WTC11 (cell line): ENCODE data around the gene LHX4. TPM values are rescaled to one million over a fixed set of nuclear protein-coding genes. Genes with fewer than 3 reads are reported as not detected.

ENCODE experiments used
- ATAC-seq: fragments of 200-7000 bp; cut with Tn5 transposase; 2 replicates; pipeline ENCODE4 v1.10.0; 2021; ENCODE audit warnings: mild to moderate bottlenecking, moderate library complexity
- CTCF ChIA-PET: fragments of 300-600 bp; sonication (Branson Sonifier 250); formaldehyde crosslinking; loops from one replicate; lab custom pipeline; 2021; ENCODE audit warnings: antibody characterized with exemption; lab: Charles Lee
- POLR2A ChIA-PET: fragments of 350-600 bp; sonication (Branson Sonifier 250); formaldehyde crosslinking; loops from one replicate; lab custom pipeline; 2021; ENCODE audit warnings: antibody characterized with exemption; lab: Charles Lee
- DNase-seq: peaks from one replicate; pipeline ENCODE4 v3.0.0; 2021; ENCODE audit warnings: low spot score
- H3K27ac Mint-ChIP-seq: 2 replicates; pipeline ENCODE4 v1.8.0; 2021; ENCODE audit warnings: mixed read lengths
- H3K27me3 Mint-ChIP-seq: 2 replicates; pipeline ENCODE4 v1.8.0; 2021; ENCODE audit warnings: low read depth, mild to moderate bottlenecking, moderate library complexity, mixed read lengths
- H3K36me3 Mint-ChIP-seq: 2 replicates; pipeline ENCODE4 v1.8.0; 2021; ENCODE audit warnings: mixed read lengths
- H3K4me1 Mint-ChIP-seq: 2 replicates; pipeline ENCODE4 v1.8.0; 2022; ENCODE audit warnings: mixed read lengths
- H3K4me3 Mint-ChIP-seq: 2 replicates; pipeline ENCODE4 v1.8.0; 2021; ENCODE audit warnings: mild to moderate bottlenecking, moderate library complexity, mixed read lengths
- H3K9me3 Mint-ChIP-seq: 2 replicates; pipeline ENCODE4 v1.8.0; 2021; ENCODE audit warnings: mixed read lengths
- CBFB ChIP-seq: sonication (generic); formaldehyde crosslinking; IDR thresholded peaks from 2 replicates; pipeline ENCODE4 v1.8.1; 2022; ENCODE audit warnings: mild to moderate bottlenecking, low read depth, missing genetic modification reagents
- CDX4 ChIP-seq: fragments of 250-450 bp; sonication (Bioruptor Pico); IDR thresholded peaks from 2 replicates; pipeline ENCODE4 v1.9.0; 2021; ENCODE audit warnings: moderate library complexity, mild to moderate bottlenecking, inconsistent platforms, borderline replicate concordance
- EMX1 ChIP-seq: fragments of 250-450 bp; sonication (Bioruptor Pico); IDR thresholded peaks from 2 replicates; pipeline ENCODE4 v1.8.0; 2021; ENCODE audit warnings: mild to moderate bottlenecking
- FOXJ3 ChIP-seq: sonication (generic); formaldehyde crosslinking; IDR thresholded peaks from 2 replicates; pipeline ENCODE4 v1.9.0; 2021; ENCODE audit warnings: missing genetic modification reagents, mild to moderate bottlenecking, borderline replicate concordance
- IRF2 ChIP-seq: sonication (generic); formaldehyde crosslinking; IDR thresholded peaks from 2 replicates; pipeline ENCODE4 v1.8.0; 2022; ENCODE audit warnings: low read depth, missing genetic modification reagents, borderline replicate concordance
- JAZF1 ChIP-seq: fragments of 250-450 bp; sonication (Bioruptor Pico); IDR thresholded peaks from 2 replicates; pipeline ENCODE4 v1.9.0; 2021; ENCODE audit warnings: moderate library complexity, mild to moderate bottlenecking, inconsistent platforms
- MLX ChIP-seq: sonication (generic); formaldehyde crosslinking; IDR thresholded peaks from 2 replicates; pipeline ENCODE4 v1.8.1; 2023; ENCODE audit warnings: mild to moderate bottlenecking, missing genetic modification reagents, moderate library complexity
- NR1H2 ChIP-seq: sonication (generic); formaldehyde crosslinking; IDR thresholded peaks from 2 replicates; pipeline ENCODE4 v1.9.0; 2021; ENCODE audit warnings: mild to moderate bottlenecking, moderate library complexity, missing genetic modification reagents
- NR2C2 ChIP-seq: sonication (generic); formaldehyde crosslinking; IDR thresholded peaks from 2 replicates; pipeline ENCODE4 v1.8.0; 2022; ENCODE audit warnings: mild to moderate bottlenecking, missing genetic modification reagents
- OVOL2 ChIP-seq: fragments of 250-450 bp; sonication (Bioruptor Pico); IDR thresholded peaks from 2 replicates; pipeline ENCODE4 v1.9.0; 2021; ENCODE audit warnings: mild to moderate bottlenecking, borderline replicate concordance
- PRRX2 ChIP-seq: fragments of 250-450 bp; sonication (Bioruptor Pico); IDR thresholded peaks from 2 replicates; pipeline ENCODE4 v1.8.0; 2021; ENCODE audit warnings: mild to moderate bottlenecking
- SMAD3 ChIP-seq: sonication (generic); formaldehyde crosslinking; IDR thresholded peaks from 2 replicates; pipeline ENCODE4 v1.8.0; 2022; ENCODE audit warnings: missing genetic modification reagents, mild to moderate bottlenecking, borderline replicate concordance
- SOX15 ChIP-seq: fragments of 250-450 bp; sonication (Bioruptor Pico); IDR thresholded peaks from 2 replicates; pipeline ENCODE4 v1.9.0; 2021; ENCODE audit warnings: mild to moderate bottlenecking
- TEAD4 ChIP-seq: sonication (generic); formaldehyde crosslinking; IDR thresholded peaks from 2 replicates; pipeline ENCODE4 v1.8.0; 2022; ENCODE audit warnings: mild to moderate bottlenecking, missing genetic modification reagents
- USF1 ChIP-seq: sonication (generic); formaldehyde crosslinking; IDR thresholded peaks from 2 replicates; pipeline ENCODE4 v1.8.0; 2022; ENCODE audit warnings: mild to moderate bottlenecking, missing genetic modification reagents
- ZBTB21 ChIP-seq: sonication (generic); formaldehyde crosslinking; IDR thresholded peaks from 2 replicates; pipeline ENCODE4 v1.8.1; 2023; ENCODE audit warnings: mild to moderate bottlenecking, missing genetic modification reagents, borderline replicate concordance
- ZNF263 ChIP-seq: sonication (generic); formaldehyde crosslinking; IDR thresholded peaks from 2 replicates; pipeline ENCODE4 v1.8.1; 2022; ENCODE audit warnings: low read depth, mild to moderate bottlenecking, moderate library complexity, missing genetic modification reagents
- ZNF416 ChIP-seq: fragments of 250-450 bp; sonication (Bioruptor Pico); IDR thresholded peaks from 2 replicates; pipeline ENCODE4 v1.9.0; 2021; ENCODE audit warnings: mild to moderate bottlenecking, inconsistent platforms
- total RNA-seq: library from RNA; stranded (reverse); gene quantifications from 3 replicates; pipeline ENCODE4 v1.2.3, GENCODE V29; 2021
- TF ChIP-seq, protein P1 (sequence below): fragments of 250-450 bp; sonication (Bioruptor Pico); IDR thresholded peaks from 2 replicates; pipeline ENCODE4 v1.9.0; 2021; ENCODE audit warnings: mild to moderate bottlenecking
- TF ChIP-seq, protein P2 (sequence below): sonication (generic); formaldehyde crosslinking; IDR thresholded peaks from 2 replicates; pipeline ENCODE4 v1.8.1; 2023; ENCODE audit warnings: mild to moderate bottlenecking, missing genetic modification reagents
- TF ChIP-seq, protein P3 (sequence below): sonication (generic); formaldehyde crosslinking; IDR thresholded peaks from 2 replicates; pipeline ENCODE4 v1.8.1; 2023; ENCODE audit warnings: mild to moderate bottlenecking, missing genetic modification reagents
- TF ChIP-seq, protein P4 (sequence below): sonication (generic); formaldehyde crosslinking; IDR thresholded peaks from 2 replicates; pipeline ENCODE4 v1.8.0; 2023; ENCODE audit warnings: missing genetic modification reagents

The LHX4 gene
- total RNA-seq, 1 experiment from 2014 or later: 19.2 TPM

GRCh38 chr1:180309338-180309737 is 79.3 kb downstream of the LHX4 start:
- CTCF ChIA-PET: interaction anchor here (0.8 kb wide), 1 partner anchor 121 kb away, joined by 3 read pairs; no protein-coding TSS in a partner anchor
- DNase-seq (no peak), ATAC-seq (no peak)
- peaks cover 11% of the 10 kb centered on the region for H3K4me1 Mint-ChIP-seq
- TF ChIP-seq ZBTB21 (CRISPR knock-in tag): no peak
- TF ChIP-seq CDX4 (CRISPR knock-in tag): no peak
- no peak for TF ChIP-seq TEAD4
- no peak for TF ChIP-seq PRRX2
- no peak for TF ChIP-seq ZNF416 (CRISPR knock-in tag)
- TF ChIP-seq OVOL2 (CRISPR knock-in tag): no peak
- peaks cover 16% of the 10 kb centered on the region for H3K9me3 Mint-ChIP-seq
- POLR2A ChIA-PET: no interaction called here
- no peaks in the 10 kb centered on the region for H3K27me3 Mint-ChIP-seq
- no peaks in the 10 kb centered on the region for H3K36me3 Mint-ChIP-seq
- no peak overlapping the region for H3K4me3 Mint-ChIP-seq
- H3K27ac Mint-ChIP-seq: peak overlapping the region; percentile 85

GRCh38 chr1:180310095-180310494 is 80.0 kb downstream of the LHX4 start:
- DNase-seq (no peak), ATAC-seq (no peak)
- TF ChIP-seq CDX4 (CRISPR knock-in tag) (no peak), ZNF263 (no peak), USF1 (CRISPR knock-in tag) (no peak), TEAD4 (no peak), MLX (no peak), SMAD3 (CRISPR knock-in tag) (no peak), SOX15 (CRISPR knock-in tag) (no peak), NR2C2 (CRISPR knock-in tag) (no peak)
- Mint-ChIP-seq H3K4me1 (peaks cover 11% of the 10 kb centered on the region), H3K4me3 (no peak overlapping the region), H3K36me3 (no peaks in the 10 kb centered on the region), H3K27me3 (no peaks in the 10 kb centered on the region), H3K9me3 (peaks cover 13% of the 10 kb centered on the region), H3K27ac (no peak overlapping the region)
- ChIA-PET POLR2A (no interaction called here), CTCF (interaction anchor here (0.8 kb wide), 1 partner anchor 122 kb away, joined by 3 read pairs; no protein-coding TSS in a partner anchor)

DNA sequence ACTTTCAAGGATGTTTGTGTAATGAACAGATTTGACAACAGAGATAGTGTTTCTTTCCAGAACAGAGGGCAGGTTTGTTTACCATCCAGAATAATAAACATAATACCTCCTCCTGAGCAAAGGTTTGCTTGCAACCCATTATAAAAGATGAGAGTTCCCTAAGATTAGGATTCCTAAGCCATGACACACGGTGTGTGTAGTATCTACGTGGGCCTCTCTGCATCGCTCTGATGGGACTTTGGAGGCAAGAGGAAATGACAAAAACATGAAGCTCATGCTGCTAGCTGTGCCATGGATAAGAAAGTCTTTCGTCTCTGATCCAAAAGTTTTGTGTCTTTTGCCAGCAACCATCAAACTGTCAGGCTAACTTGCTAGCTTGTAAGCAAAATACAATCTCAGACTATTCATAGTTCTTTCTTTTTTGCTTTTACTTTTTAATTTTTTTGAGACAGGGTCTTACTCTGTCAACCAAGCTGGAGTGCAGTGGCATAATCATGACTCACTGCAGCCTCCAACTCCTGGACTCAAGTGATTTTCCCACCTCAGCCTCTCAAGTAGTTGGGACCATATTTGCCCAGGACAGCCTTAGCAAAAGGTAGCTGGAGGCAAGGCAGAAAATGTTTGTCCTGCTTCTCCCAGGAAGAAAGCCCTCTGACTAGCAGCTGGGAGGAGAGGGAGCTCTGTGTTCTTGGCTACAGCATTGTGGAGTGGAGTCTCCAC is 81.1 kb downstream of the LHX4 start:
- CTCF ChIA-PET: interaction anchor here (1.1 to 1.6 kb wide), 4 partner anchors 52 to 130 kb away, joined by 3 to 5 read pairs (median 3); no protein-coding TSS in a partner anchor
- H3K27me3 Mint-ChIP-seq: no peaks in the 10 kb centered on the region
- no peak for ATAC-seq
- TF ChIP-seq, protein P1, sequence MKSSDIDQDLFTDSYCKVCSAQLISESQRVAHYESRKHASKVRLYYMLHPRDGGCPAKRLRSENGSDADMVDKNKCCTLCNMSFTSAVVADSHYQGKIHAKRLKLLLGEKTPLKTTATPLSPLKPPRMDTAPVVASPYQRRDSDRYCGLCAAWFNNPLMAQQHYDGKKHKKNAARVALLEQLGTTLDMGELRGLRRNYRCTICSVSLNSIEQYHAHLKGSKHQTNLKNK: no peak
- TF ChIP-seq CBFB (CRISPR knock-in tag) (no peak), SMAD3 (CRISPR knock-in tag) (no peak), FOXJ3 (CRISPR knock-in tag) (no peak), JAZF1 (CRISPR knock-in tag) (no peak), IRF2 (CRISPR knock-in tag) (no peak), EMX1 (CRISPR knock-in tag) (no peak), NR1H2 (CRISPR knock-in tag) (no peak)
- TF ChIP-seq, protein P2, sequence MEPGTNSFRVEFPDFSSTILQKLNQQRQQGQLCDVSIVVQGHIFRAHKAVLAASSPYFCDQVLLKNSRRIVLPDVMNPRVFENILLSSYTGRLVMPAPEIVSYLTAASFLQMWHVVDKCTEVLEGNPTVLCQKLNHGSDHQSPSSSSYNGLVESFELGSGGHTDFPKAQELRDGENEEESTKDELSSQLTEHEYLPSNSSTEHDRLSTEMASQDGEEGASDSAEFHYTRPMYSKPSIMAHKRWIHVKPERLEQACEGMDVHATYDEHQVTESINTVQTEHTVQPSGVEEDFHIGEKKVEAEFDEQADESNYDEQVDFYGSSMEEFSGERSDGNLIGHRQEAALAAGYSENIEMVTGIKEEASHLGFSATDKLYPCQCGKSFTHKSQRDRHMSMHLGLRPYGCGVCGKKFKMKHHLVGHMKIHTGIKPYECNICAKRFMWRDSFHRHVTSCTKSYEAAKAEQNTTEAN (CRISPR knock-in tag): no peak
- TF ChIP-seq, protein P3, sequence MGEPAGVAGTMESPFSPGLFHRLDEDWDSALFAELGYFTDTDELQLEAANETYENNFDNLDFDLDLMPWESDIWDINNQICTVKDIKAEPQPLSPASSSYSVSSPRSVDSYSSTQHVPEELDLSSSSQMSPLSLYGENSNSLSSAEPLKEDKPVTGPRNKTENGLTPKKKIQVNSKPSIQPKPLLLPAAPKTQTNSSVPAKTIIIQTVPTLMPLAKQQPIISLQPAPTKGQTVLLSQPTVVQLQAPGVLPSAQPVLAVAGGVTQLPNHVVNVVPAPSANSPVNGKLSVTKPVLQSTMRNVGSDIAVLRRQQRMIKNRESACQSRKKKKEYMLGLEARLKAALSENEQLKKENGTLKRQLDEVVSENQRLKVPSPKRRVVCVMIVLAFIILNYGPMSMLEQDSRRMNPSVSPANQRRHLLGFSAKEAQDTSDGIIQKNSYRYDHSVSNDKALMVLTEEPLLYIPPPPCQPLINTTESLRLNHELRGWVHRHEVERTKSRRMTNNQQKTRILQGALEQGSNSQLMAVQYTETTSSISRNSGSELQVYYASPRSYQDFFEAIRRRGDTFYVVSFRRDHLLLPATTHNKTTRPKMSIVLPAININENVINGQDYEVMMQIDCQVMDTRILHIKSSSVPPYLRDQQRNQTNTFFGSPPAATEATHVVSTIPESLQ (CRISPR knock-in tag): no peak
- TF ChIP-seq, protein P4, sequence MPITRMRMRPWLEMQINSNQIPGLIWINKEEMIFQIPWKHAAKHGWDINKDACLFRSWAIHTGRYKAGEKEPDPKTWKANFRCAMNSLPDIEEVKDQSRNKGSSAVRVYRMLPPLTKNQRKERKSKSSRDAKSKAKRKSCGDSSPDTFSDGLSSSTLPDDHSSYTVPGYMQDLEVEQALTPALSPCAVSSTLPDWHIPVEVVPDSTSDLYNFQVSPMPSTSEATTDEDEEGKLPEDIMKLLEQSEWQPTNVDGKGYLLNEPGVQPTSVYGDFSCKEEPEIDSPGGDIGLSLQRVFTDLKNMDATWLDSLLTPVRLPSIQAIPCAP: no peak

More for the DNA sequence above, 81.1 kb downstream of the LHX4 start:
- Mint-ChIP-seq H3K4me3 (no peak overlapping the region), H3K4me1 (peaks cover 11% of the 10 kb centered on the region), H3K9me3 (peaks cover 10% of the 10 kb centered on the region), H3K36me3 (no peaks in the 10 kb centered on the region), H3K27ac (0 out of 2 replicates have a peak overlapping the region, but pooled peaks have one; percentile 11)
- POLR2A ChIA-PET: no interaction called here
- DNase-seq: no peak
